Tibial nerve (tissue), 4 donors: Measurements from ENCODE around the gene COA6.

Experiments
- EP300 ChIP-seq, 2 donors: sonication (generic); formaldehyde crosslinking; IDR thresholded peaks; one replicate each; pipeline ENCODE4 v1.6.1; 2017; ENCODE audit warnings: antibody characterized with exemption in 2 of 2, mild to moderate bottlenecking in 1 of 2
- POLR2A ChIP-seq, 2 donors: fragments of 450-650 bp; IDR thresholded peaks; one replicate each; pipeline ENCODE4 v1.6.1; 2017; ENCODE audit warnings: antibody characterized with exemption in 2 of 2, mild to moderate bottlenecking in 2 of 2, moderate library complexity in 2 of 2
- TF ChIP-seq, protein P1 (sequence below), 5 experiments: fragments of 200-600 bp in 3 of 5; fragments of 450-650 bp in 2 of 5; sonication (generic) in 3 of 5; IDR thresholded peaks; one replicate each; pipeline ENCODE4 v1.5.1; 2016 to 2019; ENCODE audit warnings: antibody characterized with exemption in 5 of 5, mild to moderate bottlenecking in 3 of 5, moderate library complexity in 2 of 5

DNA sequence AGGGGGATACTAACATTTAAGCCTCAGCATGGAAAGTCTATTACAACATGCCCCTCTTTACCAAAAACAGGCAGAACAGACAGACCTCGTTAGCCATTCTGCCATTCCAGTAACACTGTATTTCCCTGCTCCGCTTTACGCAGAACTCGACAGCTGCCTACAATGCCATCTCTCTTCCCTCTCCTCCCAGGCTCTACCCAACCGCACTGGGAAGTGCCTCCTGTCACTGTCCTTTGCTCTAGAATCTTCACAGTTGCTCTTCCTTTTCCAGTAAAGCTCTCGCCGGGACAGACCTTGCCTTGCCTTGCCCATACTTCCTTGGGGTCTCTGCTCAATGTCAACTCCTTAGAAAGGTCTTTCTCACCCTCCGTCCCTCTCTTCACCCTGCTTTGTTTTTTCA is 22.8 kb downstream of the COA6 start:
- TF ChIP-seq, protein P1, sequence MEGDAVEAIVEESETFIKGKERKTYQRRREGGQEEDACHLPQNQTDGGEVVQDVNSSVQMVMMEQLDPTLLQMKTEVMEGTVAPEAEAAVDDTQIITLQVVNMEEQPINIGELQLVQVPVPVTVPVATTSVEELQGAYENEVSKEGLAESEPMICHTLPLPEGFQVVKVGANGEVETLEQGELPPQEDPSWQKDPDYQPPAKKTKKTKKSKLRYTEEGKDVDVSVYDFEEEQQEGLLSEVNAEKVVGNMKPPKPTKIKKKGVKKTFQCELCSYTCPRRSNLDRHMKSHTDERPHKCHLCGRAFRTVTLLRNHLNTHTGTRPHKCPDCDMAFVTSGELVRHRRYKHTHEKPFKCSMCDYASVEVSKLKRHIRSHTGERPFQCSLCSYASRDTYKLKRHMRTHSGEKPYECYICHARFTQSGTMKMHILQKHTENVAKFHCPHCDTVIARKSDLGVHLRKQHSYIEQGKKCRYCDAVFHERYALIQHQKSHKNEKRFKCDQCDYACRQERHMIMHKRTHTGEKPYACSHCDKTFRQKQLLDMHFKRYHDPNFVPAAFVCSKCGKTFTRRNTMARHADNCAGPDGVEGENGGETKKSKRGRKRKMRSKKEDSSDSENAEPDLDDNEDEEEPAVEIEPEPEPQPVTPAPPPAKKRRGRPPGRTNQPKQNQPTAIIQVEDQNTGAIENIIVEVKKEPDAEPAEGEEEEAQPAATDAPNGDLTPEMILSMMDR (IDR thresholded peaks at IDR 0.05): no peak
- no peak for TF ChIP-seq POLR2A (IDR thresholded peaks at IDR 0.05)
- TF ChIP-seq EP300 (IDR thresholded peaks at IDR 0.05): no peak
